ENCODE results near the gene NPNT.

NPNT gene

GRCh38 chr4:105900541-105900940 lies 5.3 kb downstream of the NPNT start:
- DNase-seq (ENCODE audit: low spot score) = no peak
- TF ChIP-seq CTCF (IDR thresholded peaks at IDR 0.05; ENCODE audit: extremely low read depth, missing control alignments) = no peak

GRCh38 chr4:105902550-105903262 lies 7.4 kb downstream of the NPNT start:
- no peak for DNase-seq (ENCODE audit: low spot score)
- no peak for TF ChIP-seq CTCF (IDR thresholded peaks at IDR 0.05; ENCODE audit: extremely low read depth, missing control alignments)

- DNase-seq (ENCODE audit: low spot score) = no peak
- TF ChIP-seq CTCF (IDR thresholded peaks at IDR 0.05; ENCODE audit: extremely low read depth, missing control alignments) = no peak
These were observed 14.6 kb downstream of the NPNT start for GRCh38 chr4:105909787-105910281.

DNA sequence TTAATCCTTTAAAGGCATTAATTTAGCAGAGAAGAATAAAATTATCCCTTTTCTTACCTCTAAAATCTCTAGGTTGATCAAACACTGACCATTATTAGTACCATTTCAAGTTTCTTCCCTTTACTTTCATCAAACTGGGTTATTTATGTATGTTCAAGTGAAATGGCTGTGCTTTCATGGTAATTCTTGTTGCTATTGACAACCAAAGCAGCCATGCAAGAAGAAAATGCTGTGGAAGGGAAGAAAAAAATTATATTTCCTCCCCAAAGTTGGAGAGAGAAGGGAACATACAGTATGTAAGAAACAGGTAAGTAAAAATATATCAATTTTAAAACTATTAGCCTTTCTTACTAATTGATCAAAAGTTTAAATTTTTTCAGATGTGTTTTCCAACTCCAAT lies 16.2 kb downstream of the NPNT start:
- TF ChIP-seq CTCF (IDR thresholded peaks at IDR 0.05; ENCODE audit: extremely low read depth, missing control alignments) = no peak
- DNase-seq (ENCODE audit: low spot score) = no peak

- no peak for DNase-seq (ENCODE audit: low spot score)
- TF ChIP-seq CTCF (IDR thresholded peaks at IDR 0.05; ENCODE audit: extremely low read depth, missing control alignments) = no peak
These were observed 17.4 kb downstream of the NPNT start for GRCh38 chr4:105912633-105913032.

GRCh38 chr4:105917171-105917685 lies 22.0 kb downstream of the NPNT start:
- no peak for DNase-seq (ENCODE audit: low spot score)
- TF ChIP-seq CTCF (IDR thresholded peaks at IDR 0.05; ENCODE audit: extremely low read depth, missing control alignments) = no peak

DNA sequence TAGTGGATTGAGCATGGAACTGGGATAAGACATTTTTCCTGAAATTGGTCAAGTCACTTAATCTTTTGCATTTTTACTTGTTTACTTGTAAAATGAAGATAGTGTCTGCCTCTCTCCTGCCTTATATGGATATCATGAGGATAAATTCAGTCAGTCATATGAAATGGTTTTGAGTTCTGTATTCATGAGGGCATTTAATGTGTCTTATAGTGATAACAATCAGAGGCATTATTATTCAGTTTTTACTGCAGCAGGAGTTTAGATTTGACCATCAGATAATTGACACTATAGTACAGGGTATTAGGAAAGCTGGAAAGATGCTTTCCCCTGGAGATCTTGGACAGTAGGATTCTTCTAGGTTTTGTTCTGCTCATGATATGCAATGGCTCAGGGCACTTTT lies 26.0 kb downstream of the NPNT start:
- no peak for DNase-seq (ENCODE audit: low spot score)
- no peak for TF ChIP-seq CTCF (IDR thresholded peaks at IDR 0.05; ENCODE audit: extremely low read depth, missing control alignments)
